Omental fat pad (tissue), 4 donors: Measurements from ENCODE around the gene TSPAN14. TPM values are rescaled to one million over a fixed set of nuclear protein-coding genes. Genes with fewer than 3 reads are reported as not detected.

ENCODE experiments used
- ATAC-seq: fragments of 150-250 bp; one replicate; pipeline ENCODE4 v1.9.1; 2016; ENCODE audit warnings: mild to moderate bottlenecking, moderate library complexity; ENCODE audit not compliant: low FRiP score
- DNase-seq: peaks from one replicate; pipeline ENCODE4 v3.0.0-alpha.2; 2019; ENCODE audit warnings: low spot score
- total RNA-seq, 4 donors: library from RNA; depleted of rRNA; stranded (reverse); fragments of >200 nt; gene quantifications; one replicate each; pipeline ENCODE4 v1.1.0, GENCODE V29; 2016
- TF ChIP-seq, protein P1 (sequence below), 3 donors: fragments of 450-650 bp; IDR thresholded peaks; one replicate each; pipeline ENCODE4 v1.5.1; 2016 to 2017; ENCODE audit warnings: antibody characterized with exemption in 3 of 3, mild to moderate bottlenecking in 3 of 3, moderate library complexity in 2 of 3

The TSPAN14 gene
- total RNA-seq, 4 donors from 2014 or later, result 42.4 to 114 (median 91.6) TPM

DNA sequence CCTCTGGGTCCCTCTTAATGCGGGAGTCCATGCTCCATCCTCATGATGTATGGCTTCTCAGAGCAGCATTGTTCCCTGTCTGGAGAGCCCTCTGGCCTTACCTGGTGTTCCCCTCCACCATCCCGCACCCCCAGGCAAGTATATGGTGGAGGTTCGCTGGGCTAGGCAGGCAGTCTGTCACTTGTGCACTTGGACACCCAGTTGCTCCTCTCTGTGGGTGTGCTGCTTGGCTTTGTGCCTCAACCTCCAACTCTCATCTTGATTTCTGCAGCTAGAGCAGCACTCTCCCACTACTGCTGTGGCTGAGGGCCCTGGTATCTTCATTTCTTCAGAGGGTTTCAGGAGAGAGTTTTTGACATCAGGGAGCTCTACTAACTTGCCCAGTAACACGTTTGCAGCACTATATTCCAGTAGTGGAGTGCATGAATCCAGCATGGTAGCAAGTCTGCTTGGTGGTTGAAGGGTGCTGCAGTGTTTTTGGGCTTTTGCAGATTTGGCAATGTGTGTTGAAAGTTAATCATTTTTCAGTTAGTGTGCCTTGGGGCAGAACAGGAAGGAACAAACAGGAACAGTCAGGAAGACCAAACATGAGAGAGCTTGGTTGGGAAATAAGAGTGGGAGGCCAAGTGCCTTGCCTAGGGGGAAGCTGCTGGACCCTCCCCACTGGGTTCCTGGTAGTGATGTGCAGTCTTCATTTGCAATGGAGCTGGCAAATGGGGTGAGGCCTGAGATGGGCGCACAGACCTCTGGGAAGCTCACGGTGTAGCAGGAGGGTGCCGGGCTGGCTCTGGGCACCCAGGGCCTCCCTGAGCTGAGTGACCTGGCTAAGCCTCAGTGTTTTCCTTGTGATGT lies 37.4 kb downstream of the TSPAN14 start:
- ATAC-seq, result peak; percentile 49
- TF ChIP-seq, protein P1, sequence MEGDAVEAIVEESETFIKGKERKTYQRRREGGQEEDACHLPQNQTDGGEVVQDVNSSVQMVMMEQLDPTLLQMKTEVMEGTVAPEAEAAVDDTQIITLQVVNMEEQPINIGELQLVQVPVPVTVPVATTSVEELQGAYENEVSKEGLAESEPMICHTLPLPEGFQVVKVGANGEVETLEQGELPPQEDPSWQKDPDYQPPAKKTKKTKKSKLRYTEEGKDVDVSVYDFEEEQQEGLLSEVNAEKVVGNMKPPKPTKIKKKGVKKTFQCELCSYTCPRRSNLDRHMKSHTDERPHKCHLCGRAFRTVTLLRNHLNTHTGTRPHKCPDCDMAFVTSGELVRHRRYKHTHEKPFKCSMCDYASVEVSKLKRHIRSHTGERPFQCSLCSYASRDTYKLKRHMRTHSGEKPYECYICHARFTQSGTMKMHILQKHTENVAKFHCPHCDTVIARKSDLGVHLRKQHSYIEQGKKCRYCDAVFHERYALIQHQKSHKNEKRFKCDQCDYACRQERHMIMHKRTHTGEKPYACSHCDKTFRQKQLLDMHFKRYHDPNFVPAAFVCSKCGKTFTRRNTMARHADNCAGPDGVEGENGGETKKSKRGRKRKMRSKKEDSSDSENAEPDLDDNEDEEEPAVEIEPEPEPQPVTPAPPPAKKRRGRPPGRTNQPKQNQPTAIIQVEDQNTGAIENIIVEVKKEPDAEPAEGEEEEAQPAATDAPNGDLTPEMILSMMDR (IDR thresholded peaks at IDR 0.05), result no peak
- DNase-seq, result no peak

DNA sequence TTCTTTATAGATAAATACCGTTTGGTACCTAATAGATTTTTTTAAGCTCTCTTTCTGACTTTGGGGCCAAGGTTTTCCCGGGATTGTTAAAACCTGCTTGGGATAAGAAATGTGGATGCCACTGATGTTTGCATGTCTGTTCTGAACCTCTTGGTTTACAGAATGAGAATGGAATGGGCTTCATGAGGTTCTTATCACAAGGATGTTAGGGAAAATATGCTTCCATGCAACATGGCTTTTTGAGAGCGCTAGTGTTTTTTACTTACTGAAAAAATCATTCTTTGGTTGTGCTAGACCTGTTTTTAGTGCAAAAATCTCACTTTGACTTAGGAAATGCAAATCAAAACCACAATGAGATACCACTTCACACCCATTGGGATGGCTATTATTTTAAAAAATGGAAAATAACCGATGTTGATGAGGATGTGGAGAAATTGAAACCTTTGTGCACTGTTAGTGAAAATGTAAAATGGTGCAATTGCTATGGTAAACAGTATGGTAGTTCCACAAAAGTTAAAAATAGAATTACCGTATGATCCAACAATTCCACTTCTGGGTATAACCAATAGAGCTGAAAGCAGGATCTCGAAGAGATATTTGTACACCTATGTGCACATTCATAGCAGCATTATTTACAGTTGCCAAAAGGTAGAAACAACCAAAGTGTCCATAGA lies 38.9 kb downstream of the TSPAN14 start:
- ATAC-seq (no peak), DNase-seq (no peak)
- TF ChIP-seq, protein P1 (IDR thresholded peaks at IDR 0.05), result no peak

DNA sequence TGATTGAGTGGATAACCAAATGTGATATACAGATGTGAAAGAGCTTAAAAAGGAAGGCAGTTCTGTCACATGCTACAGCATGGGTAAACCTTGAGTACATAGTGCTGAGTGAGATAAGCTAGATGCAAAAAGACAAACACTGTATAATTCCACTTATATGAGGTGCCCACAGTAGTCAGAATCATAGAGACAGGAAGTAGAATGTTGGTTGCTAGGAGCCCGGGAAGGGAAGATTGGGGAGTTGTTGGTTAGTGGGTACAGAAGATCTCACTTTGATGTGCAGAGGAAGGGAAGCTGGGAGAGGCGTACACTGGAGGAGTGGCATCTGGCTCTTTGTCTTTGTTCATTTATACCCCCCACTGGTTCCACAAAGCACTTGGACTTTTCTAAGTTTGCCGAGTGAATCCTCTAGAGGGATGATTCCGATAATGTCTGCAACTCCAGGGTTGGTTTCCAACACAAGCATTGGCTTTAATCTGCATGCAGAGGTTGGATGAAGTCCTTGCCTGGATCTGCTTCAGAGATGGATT lies 39.5 kb downstream of the TSPAN14 start:
- DNase-seq (no peak), ATAC-seq (no peak)
- TF ChIP-seq, protein P1 (IDR thresholded peaks at IDR 0.05), result no peak

DNA sequence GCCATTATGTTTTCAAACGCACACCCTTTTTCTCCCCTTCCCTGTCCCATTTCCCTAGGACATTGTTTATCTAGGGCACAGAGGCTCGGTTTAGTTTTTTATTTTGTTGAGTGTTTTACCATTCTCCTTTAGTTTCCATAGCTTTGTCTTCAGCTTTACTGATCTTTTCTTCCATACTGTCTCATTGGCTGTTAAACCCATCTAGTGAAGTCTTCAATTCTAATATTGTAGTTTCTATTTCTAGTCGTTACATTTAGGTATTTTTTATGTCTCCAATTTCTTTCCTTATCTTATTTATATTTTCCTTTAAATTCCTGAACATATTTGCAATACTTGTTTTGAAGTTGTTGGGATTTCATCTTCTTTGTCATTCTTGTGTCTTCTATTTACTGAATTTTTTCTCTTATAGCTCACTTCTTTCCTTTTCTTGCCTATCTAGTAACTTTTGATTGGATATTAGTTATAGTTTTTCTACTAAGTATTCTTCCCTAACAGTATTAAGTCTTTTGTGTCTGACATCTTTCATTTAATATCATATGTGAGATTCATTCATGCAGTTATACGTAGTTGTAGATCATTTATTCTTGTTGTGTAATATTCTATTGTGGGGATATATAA lies 42.6 kb downstream of the TSPAN14 start:
- no peak for ATAC-seq
- TF ChIP-seq, protein P1 (IDR thresholded peaks at IDR 0.05), result no peak

DNA sequence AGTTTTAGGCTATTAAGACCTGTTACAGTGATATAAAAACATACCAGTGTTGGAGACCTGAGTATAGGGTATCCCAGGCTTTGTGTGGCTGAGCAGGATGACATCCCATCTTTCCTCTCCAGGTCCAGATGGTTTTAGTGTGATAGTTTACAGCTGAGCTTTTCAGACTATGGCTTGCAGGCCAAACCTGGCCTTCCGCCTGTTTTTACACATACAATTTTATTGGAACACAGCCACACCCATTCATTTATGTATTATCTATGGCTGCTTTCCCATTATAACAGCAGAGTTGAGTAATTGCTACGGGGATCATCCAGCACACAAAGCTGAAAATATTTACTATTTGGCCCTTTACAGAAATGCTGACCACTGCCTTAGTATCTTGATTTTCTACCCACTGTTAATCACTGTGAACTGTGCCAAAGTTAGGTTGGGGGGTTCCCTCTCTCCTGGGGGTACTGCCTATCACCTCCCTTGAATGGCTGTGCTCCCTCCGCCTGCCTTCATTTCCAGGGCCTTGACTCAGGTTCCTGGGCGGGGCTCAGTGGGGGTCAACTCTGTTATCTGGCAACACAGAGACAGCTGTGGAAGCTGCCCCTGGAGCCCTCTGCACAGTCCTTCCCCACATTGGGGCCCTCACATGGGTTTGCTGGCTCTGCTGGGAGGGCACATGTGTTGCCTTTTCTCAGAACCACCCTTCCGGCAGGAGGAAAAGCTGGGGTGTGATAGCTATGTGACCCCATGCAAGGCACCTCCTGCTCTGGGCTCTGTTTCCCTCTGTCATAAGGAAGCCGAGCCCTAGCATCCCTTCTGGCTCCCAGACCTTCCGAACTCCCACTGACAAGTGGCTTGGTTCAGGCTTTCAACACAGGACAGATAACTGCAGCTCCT lies 43.3 kb downstream of the TSPAN14 start:
- DNase-seq (no peak), ATAC-seq (no peak)
- TF ChIP-seq, protein P1 (IDR thresholded peaks at IDR 0.05), result no peak

More for the DNA sequence above, 42.6 kb downstream of the TSPAN14 start:
- no peak for DNase-seq
